SU-DHL-6 (cell line): ENCODE results near the gene KRT78.
"Not testable (repeated sequence)": the region's sequence is repeated elsewhere in the genome, so short reads cannot be mapped to it uniquely, and the experiment has no call there.

ENCODE experiments used
- H2AFZ ChIP-seq: fragments of 200-600 bp; sonication (generic); 2 replicates; pipeline ENCODE4 v1.6.1; 2014; ENCODE audit warnings: low read depth, mild to moderate bottlenecking, moderate library complexity, mixed read lengths, antibody characterized with exemption, low read length; ENCODE audit not compliant: severe bottlenecking
- H3F3A ChIP-seq: fragments of 200-600 bp; shearing (Covaris generic); 2 replicates; pipeline ENCODE4 v1.6.0; 2016; ENCODE audit warnings: antibody characterized with exemption, mild to moderate bottlenecking; ENCODE audit not compliant: insufficient read depth
- H3K27ac ChIP-seq: fragments of 200-600 bp; sonication (generic); 2 replicates; pipeline ENCODE4 v1.5.1; 2016; ENCODE audit warnings: low read depth, mild to moderate bottlenecking, low read length, moderate library complexity, mixed read lengths
- H3K27me3 ChIP-seq: fragments of 200-600 bp; sonication (generic), shearing (Covaris generic); 2 replicates; pipeline ENCODE4 v1.6.0; 2014; ENCODE audit warnings: mild to moderate bottlenecking, low read length
- H3K36me3 ChIP-seq: fragments of 200-600 bp; sonication (generic); 2 replicates; pipeline ENCODE4 v1.6.1; 2014; ENCODE audit warnings: mild to moderate bottlenecking, low read length, mixed read lengths
- H3K4me2 ChIP-seq: fragments of 300-600, 200-600 bp; shearing (Covaris generic), sonication (generic); 2 replicates; pipeline ENCODE4 v1.6.0; 2014; ENCODE audit warnings: low read length, low read depth, mild to moderate bottlenecking; ENCODE audit not compliant: poor library complexity, severe bottlenecking
- H3K4me3 ChIP-seq: fragments of 200-600 bp; sonication (generic); 2 replicates; pipeline ENCODE4 v1.5.1; 2014; ENCODE audit warnings: antibody characterized with exemption, low read length, mild to moderate bottlenecking, mixed read lengths; ENCODE audit not compliant: insufficient read depth, poor library complexity, severe bottlenecking
- H3K79me2 ChIP-seq: fragments of 200-600 bp; sonication (generic); 2 replicates; pipeline ENCODE4 v1.6.1; 2014; ENCODE audit warnings: mild to moderate bottlenecking, low read length, moderate library complexity; ENCODE audit not compliant: insufficient read depth
- H3K9ac ChIP-seq: fragments of 200-600 bp; sonication (generic); 2 replicates; pipeline ENCODE4 v1.7.0; 2014; ENCODE audit warnings: mild to moderate bottlenecking, low read length
- H3K9me2 ChIP-seq: fragments of 200-600 bp; sonication (generic); replicated peaks from 2 replicates; pipeline ENCODE4 v1.6.1; 2014; ENCODE audit warnings: low read length; ENCODE audit not compliant: insufficient read depth
- H3K9me3 ChIP-seq: fragments of 200-600 bp; sonication (generic); 2 replicates; pipeline ENCODE4 v1.6.1; 2014; ENCODE audit warnings: low read length, mixed read lengths; ENCODE audit not compliant: insufficient read depth
- H4K20me1 ChIP-seq: fragments of 200-600 bp; sonication (generic); 2 replicates; pipeline ENCODE4 v1.6.1; 2014; ENCODE audit warnings: low read depth, mild to moderate bottlenecking, antibody characterized with exemption, low read length, moderate library complexity, mixed read lengths
- CTCF ChIP-seq: fragments of 200-600 bp; sonication (generic); IDR thresholded peaks from one replicate; pipeline ENCODE4 v1.5.1; 2017; ENCODE audit warnings: antibody characterized with exemption, mild to moderate bottlenecking, low read length, moderate library complexity; ENCODE audit not compliant: insufficient read depth, poor library complexity, severe bottlenecking
- EZH2phosphoT487 ChIP-seq: fragments of 200-600 bp; sonication (generic), shearing (Covaris generic); conservative IDR thresholded peaks from 2 replicates; pipeline ENCODE4 v1.6.1; 2018; ENCODE audit warnings: mild to moderate bottlenecking, antibody characterized with exemption, low read length, moderate library complexity, mixed read lengths

The KRT78 gene

GRCh38 chr12:52796429-52796794 is 52.4 kb downstream of the KRT78 start:
- H3K27me3 ChIP-seq = peaks cover 3% of the 10 kb centered on the region; the same call in 1 of the 2 replicates
- H3K36me3 ChIP-seq = no peaks in the 10 kb centered on the region
- H3K27ac ChIP-seq = no peak overlapping the region
- TF ChIP-seq EZH2phosphoT487 = no peak
- no peak for TF ChIP-seq CTCF
- no peaks in the 10 kb centered on the region for H3K79me2 ChIP-seq
- no peaks in the 10 kb centered on the region for H4K20me1 ChIP-seq
- H3K4me2 ChIP-seq = no peak overlapping the region
- no peaks in the 10 kb centered on the region for H3K9me2 ChIP-seq
- no peak overlapping the region for H3K4me3 ChIP-seq
- H3K9ac ChIP-seq = no peak overlapping the region
- no peaks in the 10 kb centered on the region for H3K9me3 ChIP-seq
- no peaks in the 10 kb centered on the region for H3F3A ChIP-seq
- no peak overlapping the region for H2AFZ ChIP-seq

DNA sequence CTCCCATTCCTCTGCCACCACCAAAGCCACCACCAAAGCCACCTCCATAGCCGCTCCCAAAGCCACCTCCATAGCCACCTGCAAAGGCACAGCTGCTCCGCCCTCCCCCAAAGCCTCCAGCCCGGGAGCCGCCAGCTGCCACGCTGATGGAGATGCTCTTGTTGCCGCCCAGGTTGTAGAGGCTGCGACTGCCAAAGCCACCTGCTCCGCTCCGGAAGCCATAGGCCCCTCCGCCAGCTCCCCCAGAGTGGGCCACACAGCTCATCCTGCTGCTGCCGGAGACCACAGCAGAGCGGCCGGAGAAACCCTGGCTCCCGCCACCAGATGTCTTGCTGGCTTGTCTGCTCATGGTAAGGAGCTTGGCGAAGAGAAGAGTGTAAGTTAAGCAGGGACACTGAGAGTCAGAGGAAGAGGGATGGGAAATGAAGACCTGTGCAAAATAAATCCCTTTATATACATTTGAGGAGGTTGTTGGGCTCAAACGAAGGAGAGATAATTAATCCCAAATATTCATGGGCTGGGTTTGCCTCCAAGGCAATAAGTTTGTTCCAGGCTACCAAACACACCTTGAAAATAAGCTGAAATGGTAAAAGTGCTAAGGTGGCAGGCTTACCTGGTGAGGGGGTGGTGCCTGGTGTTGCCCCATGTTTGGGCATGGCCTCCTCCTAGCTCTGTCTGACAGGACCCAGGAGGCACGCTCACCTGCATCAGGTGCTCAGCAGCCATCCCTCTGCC is 52.9 kb downstream of the KRT78 start, which contains the start of gene KRT3:
Gene KRT3 (minus strand): TSS at position 424 of the 735 bp plus-strand sequence. CDS start 75 bp downstream, at position 349.
- no peaks in the 10 kb centered on the region for H3K9me3 ChIP-seq
- no peaks in the 10 kb centered on the region for H3K9me2 ChIP-seq
- no peaks in the 10 kb centered on the region for H3F3A ChIP-seq
- no peak within 1 kb of the TSS for H2AFZ ChIP-seq
- no peaks in the 10 kb centered on the region for H3K79me2 ChIP-seq
- no peak within 1 kb of the TSS for H3K4me3 ChIP-seq
- no peak within 1 kb of the TSS for H3K27ac ChIP-seq
- no peaks in the 10 kb centered on the region for H4K20me1 ChIP-seq
- TF ChIP-seq CTCF (no peak), EZH2phosphoT487 (no peak)
- H3K36me3 ChIP-seq = no peaks in the 10 kb centered on the region
- no peak within 1 kb of the TSS for H3K9ac ChIP-seq
- H3K27me3 ChIP-seq = peaks cover 3% of the 10 kb centered on the region; the same call in 1 of the 2 replicates
- no peak within 1 kb of the TSS for H3K4me2 ChIP-seq

DNA sequence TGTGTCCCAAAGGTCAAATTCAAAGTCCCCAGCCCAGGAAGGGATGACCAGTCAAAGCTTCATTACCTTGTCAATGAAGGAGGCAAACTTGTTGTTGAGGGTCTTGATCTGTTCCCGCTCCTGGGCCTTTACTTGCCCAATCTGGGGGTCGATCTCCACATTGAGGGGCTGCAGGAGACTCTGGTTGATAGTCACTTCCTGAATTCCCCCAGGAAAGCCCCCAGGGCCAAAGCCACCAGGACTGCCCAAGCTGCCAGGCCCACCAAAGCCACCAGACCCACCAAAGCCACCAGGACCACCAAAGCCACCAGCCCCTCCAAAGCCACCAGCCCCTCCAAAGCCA is 53.5 kb downstream of the KRT78 start:
- H3K9me3 ChIP-seq, H3K36me3 ChIP-seq, H3K27me3 ChIP-seq, H3K4me2 ChIP-seq, H4K20me1 ChIP-seq, H3K4me3 ChIP-seq, H3F3A ChIP-seq, H3K79me2 ChIP-seq, H3K9ac ChIP-seq, H2AFZ ChIP-seq, H3K27ac ChIP-seq, H3K9me2 ChIP-seq: not testable (repeated sequence)

- no peaks in the 10 kb centered on the region for H4K20me1 ChIP-seq
- no peaks in the 10 kb centered on the region for H3K79me2 ChIP-seq
- H3K9me3 ChIP-seq = no peaks in the 10 kb centered on the region
- no peaks in the 10 kb centered on the region for H3K9me2 ChIP-seq
- no peak overlapping the region for H2AFZ ChIP-seq
- TF ChIP-seq CTCF (no peak), EZH2phosphoT487 (no peak)
- H3K4me2 ChIP-seq = no peak overlapping the region
- peaks cover 3% of the 10 kb centered on the region; the same call in 1 of the 2 replicates for H3K27me3 ChIP-seq
- no peak overlapping the region for H3K9ac ChIP-seq
- no peak overlapping the region for H3K27ac ChIP-seq
- H3K36me3 ChIP-seq = no peaks in the 10 kb centered on the region
- no peaks in the 10 kb centered on the region for H3F3A ChIP-seq
- H3K4me3 ChIP-seq = no peak overlapping the region
Measured at GRCh38 chr12:52794479-52795331, 54.1 kb downstream of the KRT78 start.
